VCaP (cell line): Measurements from ENCODE around the gene LMO3.
"Not testable (repeated sequence)": the region's sequence is repeated elsewhere in the genome, so short reads cannot be mapped to it uniquely, and the experiment has no call there.

Experiments
- H3K27ac ChIP-seq: fragments of 450-650 bp; 2 replicates; pipeline ENCODE4 v1.5.1; 2017
- TF ChIP-seq, protein P1 (sequence below): fragments of 450-650 bp; conservative IDR thresholded peaks from 2 replicates; pipeline ENCODE4 v1.5.1; 2017; ENCODE audit warnings: mild to moderate bottlenecking, moderate library complexity

LMO3 gene

DNA sequence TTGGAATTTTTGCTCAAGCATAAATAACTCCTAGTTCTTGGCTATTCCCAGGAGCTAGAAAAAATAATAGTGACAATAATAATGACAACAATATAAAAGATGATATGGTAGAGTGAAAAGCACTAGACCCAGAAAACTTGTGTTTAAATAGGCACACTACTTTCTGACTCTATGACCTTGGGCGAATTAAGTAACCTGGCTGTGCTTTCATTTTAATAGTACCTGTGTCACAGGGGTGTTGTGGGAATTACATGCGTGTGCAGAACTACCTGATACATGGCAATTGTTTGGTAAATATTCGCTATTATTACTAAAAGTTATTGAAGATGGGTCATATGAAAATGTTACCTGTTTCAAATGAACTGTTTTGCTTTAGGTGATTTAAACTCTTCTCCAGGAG, 60.1 kb downstream of the LMO3 start:
- no peak overlapping the region for H3K27ac ChIP-seq
- TF ChIP-seq, protein P1, sequence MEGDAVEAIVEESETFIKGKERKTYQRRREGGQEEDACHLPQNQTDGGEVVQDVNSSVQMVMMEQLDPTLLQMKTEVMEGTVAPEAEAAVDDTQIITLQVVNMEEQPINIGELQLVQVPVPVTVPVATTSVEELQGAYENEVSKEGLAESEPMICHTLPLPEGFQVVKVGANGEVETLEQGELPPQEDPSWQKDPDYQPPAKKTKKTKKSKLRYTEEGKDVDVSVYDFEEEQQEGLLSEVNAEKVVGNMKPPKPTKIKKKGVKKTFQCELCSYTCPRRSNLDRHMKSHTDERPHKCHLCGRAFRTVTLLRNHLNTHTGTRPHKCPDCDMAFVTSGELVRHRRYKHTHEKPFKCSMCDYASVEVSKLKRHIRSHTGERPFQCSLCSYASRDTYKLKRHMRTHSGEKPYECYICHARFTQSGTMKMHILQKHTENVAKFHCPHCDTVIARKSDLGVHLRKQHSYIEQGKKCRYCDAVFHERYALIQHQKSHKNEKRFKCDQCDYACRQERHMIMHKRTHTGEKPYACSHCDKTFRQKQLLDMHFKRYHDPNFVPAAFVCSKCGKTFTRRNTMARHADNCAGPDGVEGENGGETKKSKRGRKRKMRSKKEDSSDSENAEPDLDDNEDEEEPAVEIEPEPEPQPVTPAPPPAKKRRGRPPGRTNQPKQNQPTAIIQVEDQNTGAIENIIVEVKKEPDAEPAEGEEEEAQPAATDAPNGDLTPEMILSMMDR: no peak

GRCh38 chr12:16542586-16542985, 63.4 kb downstream of the LMO3 start:
- no peak overlapping the region for H3K27ac ChIP-seq
- TF ChIP-seq, protein P1: no peak

DNA sequence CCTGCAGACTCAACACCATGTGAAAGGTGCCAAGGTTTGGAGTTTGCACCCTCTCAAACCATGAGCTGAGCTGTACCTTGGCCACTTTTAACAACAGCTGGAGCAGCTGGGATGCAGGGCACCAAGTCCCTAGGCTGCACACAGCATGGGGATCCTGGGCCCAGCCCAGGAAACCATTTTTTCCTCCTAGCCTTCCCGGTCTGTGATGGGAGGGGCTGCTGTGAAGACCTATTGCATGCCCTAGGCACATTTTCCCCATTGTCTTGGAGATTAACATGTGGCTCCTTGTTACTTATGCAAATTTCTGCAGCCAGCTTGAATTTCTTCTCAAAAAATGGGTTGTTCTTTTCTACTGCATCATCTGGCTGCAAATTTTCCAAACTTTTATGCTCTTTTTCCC, 68.3 kb downstream of the LMO3 start:
- H3K27ac ChIP-seq: not testable (repeated sequence)

DNA sequence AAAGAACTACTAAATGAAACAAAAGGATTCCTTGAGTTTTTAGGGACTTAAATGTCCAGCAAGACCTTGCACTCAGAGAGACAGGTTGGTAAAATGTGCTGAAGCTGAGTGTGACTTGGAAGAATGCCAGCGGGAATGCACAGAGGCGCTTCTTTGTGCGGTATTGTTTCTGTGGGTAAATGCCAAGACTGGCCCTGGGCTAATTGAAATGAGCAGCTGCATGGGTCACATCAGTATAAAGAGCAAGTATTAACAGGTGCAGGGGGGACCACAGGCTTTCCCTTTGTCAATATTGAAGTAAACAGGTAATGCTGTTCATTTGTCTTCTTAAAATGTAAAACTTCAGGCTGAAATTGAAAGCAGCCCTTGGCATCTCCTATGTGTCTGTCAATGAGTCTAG, 74.3 kb downstream of the LMO3 start:
- TF ChIP-seq, protein P1: no peak
- H3K27ac ChIP-seq: no peak overlapping the region

DNA sequence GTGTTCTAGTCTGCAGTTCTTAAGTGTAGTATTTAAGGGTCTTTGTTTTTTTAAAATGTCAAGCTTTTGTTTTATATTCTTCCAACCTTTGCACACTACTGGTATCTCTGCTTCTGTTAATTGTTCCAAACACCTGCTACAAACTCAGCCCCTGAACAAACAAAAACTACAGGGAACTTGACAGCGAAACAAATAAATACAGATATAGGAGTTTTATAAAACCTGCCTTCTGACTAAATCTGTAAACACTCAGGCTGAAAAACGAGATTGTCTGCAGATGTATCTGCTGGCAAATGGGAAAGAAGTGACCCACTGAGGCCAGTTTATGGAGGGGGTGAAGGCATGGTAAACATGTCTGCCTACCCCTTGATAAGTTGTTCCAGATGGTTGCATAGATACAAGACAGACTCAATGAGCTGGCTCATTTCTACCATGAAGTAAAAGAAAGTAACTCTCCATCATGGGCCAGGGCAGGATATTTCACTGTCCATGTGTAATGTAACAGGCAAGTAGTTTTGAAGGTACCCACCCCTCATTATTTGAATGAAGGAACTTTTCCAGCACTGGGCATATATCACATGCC, 75.6 kb downstream of the LMO3 start:
- H3K27ac ChIP-seq: no peak overlapping the region
- TF ChIP-seq, protein P1: no peak

GRCh38 chr12:16526693-16527092, 79.3 kb downstream of the LMO3 start:
- H3K27ac ChIP-seq: no peak overlapping the region
- TF ChIP-seq, protein P1: no peak

DNA sequence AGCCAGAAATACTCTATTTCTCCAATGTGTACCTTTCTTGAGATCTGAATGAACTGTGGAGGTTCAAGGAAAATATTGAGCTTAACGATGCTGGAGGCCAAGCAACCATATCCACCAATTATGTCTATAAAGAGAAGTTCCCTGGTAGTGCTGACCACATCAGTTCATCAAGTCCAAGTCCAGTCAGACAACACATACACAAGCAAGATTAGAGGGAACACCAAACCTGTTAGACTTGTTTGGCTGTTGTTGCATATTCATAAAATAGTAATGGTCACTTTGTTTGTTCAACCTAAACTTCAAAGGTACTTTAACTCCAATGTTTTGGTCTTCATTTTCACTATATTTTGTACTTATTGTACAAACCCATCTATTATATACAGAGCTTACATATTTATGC, 81.6 kb downstream of the LMO3 start:
- H3K27ac ChIP-seq: no peak overlapping the region
- TF ChIP-seq, protein P1: no peak

DNA sequence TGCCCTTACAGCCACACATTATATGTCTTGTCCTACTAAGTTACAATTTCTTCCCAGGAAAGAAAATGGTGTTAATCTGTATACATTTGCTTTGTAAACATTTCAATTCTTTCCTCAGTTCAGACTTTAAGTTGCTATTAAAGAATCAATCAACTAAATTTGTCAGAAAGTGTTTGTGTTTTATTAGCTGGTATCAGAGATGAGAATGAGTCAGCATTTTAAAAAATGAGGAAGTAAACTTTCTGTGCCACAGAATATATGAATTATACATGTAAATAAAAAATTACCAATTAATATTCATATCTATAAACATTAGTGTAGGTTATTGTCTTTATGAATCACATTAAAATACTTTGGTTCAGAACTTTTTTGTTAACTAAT, 82.0 kb downstream of the LMO3 start:
- TF ChIP-seq, protein P1: no peak
- H3K27ac ChIP-seq: no peak overlapping the region
